Stimulated activated CD4-positive, alpha-beta T cell treated with anti-CD3 and anti-CD28 coated beads, Interleukin-15, amount 100 ng/mL, for 48 hours (primary cell): ENCODE measurements around the gene BCOR.

ENCODE experiments used
- DNase-seq, 2 donors: peaks; one replicate each; pipeline ENCODE4 v3.0.0-alpha.2; 2020; ENCODE audit warnings: low read depth in 2 of 2

Gene BCOR

DNA sequence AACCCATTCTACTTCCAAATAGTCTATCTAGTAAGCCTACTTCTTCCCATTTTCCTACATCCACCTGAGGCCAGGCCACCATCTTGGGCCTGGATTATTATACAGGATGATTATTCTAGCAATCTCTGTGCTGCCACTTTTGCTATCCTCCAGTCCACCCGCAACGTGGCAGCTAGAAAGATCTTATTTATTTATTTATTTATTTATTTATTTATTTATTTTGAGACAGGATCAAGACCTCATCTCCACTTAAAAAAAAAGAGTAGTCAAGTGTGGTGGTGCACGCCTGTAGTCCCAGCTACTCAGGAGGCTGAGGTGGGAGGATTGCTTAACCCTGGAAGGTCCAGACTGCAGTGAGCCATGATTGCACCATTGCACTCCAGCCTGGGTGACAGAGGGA, 15.2 kb upstream of the BCOR start:
- DNase-seq, result no peak

GRCh38 chrX:40111868-40112267, 14.1 kb upstream of the BCOR start:
- DNase-seq, result no peak

GRCh38 chrX:40109288-40110008, 11.7 kb upstream of the BCOR start:
- DNase-seq, result no peak

- no peak for DNase-seq
Observed at GRCh38 chrX:40108959-40109287, 11.2 kb upstream of the BCOR start.

DNA sequence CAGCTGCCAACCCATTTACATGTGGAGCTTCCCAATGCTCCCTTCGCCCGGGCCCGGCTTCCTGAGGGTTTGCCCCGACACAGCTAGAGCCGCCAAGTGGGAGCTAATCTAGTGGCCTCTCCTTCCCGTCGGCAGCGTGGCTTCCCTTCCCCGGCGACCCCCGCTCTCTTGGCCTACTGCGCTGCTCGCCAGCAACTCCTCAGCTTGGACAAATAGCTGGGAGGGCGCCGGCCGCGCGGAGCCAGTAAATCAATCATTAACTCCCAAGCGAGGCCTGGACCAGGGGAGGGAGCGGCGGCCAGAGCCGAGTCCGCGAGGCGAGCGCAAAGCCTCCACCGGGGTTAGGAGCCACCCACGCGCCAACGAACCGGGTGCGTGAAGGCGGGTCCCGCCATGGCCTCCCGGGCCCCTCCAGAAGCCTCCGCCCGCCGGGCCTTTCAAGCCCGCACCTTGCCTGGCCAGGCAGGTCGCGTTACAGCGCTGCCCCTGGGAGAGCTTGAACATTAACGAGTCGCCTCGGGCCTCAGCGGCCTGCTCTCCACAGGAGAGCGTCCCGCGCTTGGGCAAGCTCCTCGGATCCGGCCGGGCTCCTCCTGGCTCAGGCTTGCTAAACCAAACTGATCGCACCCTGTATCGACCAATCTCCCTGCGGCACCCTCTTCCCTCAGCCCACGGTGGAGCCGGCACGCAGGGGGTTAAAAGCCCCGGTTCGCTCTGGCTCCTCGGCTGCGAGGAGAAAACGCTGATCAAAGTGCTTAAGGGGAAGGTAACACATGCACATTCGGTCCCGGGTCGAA, 10.6 kb upstream of the BCOR start:
- no peak for DNase-seq

DNA sequence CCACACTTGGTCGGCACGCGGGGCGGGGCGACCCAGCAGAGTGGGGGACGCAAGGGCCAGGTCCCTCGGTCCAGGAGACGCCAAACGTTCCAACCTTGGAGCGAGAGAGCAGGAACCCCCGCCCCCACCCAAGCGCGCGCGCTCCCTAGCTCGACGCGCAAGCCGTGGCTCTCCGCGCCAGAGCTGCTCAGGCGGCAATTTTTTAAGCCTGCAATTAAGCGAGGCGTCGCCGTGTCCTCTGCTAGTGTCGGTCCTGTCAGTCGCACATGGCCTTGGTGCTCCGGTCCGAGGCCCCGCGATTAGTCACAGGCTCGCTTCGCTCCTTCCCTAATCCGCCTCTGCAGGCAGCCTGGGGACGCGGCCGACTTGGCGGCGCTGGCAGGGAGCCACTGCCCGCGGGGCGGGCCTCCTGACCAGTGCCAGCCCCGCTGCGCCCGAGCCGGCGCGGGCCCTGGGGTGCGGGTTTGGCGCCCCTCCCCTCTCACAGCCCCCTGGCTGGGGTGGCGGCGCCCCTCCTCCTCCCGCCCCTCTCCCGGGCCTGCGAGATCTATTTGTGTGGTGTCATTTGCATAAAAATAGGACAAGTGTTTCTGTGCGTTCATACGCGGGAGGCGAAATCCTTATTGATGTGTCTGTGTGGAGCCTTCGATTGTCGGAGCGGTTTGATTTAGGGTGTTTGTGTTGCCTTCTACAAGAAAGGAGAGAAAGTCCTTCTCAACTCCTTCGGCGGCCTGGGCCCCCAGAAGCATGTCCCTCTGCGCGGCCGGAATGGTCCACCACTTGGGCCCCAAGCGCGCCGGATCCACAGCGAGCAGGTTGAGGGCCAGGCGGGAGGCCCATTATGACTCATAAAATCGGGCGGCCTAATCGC, 9.8 kb upstream of the BCOR start:
- DNase-seq, result no peak

- DNase-seq, result no peak
Observed at GRCh38 chrX:40106676-40107290, 9.0 kb upstream of the BCOR start.

DNA sequence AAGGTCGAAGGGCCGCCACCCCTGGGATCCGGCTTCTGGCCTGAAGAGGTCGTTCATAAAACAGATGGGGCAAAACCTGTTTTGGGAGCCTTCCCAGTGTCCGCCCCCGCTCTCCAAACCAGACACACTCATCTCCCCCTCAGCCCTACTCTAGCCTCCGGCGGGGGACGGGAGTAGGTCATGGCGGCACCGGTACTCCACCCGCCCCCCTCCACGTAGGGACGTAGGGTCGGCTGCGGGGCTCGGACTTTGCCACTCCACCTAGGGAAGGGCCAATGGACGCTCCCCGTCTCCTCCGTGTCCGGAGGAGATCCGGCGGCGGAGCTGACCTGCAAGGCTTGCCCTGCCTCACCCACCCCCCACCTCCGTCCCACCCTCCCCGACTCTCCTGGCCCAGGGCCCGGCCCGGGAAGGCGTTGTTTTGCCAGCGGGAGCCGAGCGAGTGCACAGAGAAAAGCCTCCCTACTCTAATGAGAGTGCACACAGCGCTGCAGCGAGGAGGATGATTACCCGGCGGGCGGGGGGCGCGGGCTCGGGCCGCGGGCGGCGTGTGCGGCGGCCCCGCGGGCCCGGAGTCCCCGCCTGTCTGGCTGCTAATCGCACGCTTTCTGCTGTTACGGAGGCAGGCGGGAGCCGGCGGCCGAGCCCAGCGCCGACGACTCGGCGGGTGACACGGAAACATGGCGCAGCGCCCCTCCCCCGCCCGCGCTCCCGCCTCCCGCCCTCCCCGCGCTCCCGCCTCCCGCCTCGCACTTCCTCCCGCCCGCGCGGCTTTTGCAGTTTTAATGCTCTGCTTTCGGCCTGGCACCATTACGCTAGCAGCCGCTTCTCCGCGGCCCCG, 8.3 kb upstream of the BCOR start:
- no peak for DNase-seq

GRCh38 chrX:40104985-40105834, 7.5 kb upstream of the BCOR start:
- DNase-seq, result no peak

- DNase-seq, result no peak
Observed at GRCh38 chrX:40104630-40104984, 6.8 kb upstream of the BCOR start.

DNA sequence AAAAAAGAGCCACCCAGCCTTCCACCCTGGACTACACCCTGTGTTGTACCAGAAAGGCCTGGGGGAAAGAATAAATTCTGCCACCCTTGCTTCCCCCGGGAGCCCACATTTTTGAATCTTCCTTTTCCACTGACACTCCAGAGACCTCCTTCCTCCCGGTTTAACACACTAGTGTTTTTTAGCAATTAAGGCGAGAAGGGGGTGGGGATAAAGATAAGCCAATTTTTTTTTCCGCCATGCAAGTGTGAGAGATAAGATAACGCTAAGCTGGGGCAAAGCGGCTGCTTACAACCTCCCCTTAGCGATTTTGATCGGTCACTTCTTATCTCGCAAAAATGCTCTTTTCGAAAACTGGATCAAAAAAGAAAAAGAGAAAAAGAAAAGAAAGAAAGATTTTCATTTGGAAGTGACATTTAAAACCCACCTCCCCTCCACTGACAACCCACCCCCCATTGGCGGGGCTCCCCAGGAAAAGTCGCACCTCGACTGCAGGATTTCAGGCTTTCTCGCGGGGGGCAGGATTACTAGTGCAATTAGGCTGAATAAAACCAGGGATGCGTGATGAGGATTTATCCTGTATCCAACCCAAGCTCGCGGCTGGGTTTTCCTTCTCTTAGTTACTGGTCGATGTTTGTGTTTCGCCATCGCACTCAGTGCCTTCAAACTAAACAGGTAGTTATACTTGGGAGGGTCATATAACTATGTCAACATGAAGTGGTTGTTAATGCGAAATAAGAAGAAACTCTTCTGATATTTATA, 6.0 kb upstream of the BCOR start:
- no peak for DNase-seq

DNA sequence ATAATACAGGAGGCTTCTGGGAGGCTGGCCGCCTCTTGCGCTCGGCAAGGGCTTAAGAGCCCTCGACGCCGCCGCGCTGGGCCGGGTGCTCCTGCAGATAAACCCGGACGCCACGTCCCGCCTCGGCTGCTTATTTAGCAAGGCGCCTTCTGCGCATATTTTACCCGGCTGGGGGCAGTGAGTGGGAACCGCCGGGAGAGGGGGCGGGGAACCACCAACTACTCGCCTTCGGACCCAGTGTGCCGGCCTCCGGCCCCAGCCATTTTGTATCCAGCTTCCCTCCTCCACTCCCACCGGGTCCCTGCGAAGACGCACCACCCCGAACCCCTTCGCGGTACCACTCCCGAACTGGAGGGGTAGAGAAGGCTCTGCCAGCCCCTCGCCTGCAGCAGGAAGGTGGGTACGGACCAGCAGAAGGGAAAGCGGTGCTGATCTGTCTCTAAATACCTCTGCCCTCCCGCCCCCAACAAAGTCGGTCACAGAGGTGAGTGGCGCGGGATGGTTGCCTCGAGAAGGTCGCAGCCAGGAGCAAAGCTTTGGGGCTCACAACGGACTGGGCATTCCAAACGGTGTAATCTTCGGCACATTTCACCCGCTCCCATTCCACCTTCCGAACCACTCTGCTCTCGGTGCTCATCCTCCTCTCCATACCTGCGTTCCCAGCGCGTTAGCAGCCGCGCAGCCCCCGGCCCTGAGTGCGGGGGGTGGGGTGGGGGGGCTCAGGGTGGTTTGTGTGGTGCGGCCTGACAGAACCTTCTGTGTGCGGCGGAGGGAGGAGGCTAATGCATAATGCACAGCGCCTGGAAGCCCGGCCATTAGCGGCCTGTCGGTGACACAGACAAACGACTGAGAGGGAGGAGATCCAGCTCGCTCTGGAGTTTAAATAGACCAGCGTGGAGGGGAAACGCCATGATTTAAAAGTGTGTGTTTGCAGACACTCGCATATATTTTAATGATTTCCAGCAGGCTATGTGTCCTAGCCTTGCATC, 4.9 kb upstream of the BCOR start:
- DNase-seq, result no peak

DNA sequence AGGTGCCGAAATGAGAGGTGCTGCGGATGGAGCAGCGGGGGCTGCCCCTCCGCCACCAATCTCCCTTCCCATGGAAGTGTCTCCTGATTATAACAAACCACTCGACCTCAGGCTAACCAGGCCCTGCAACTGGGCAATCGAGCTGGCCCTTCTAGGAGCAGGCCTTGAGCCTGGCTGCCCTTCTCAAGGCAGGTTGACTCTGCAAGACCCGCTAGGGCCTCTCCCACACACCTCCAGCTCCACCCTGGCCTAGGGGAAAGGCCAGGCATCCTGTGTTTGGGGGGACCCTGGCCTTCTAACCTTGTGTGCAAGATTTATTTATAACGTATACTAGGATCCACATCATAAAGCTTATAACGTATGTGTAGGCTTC, 3.7 kb upstream of the BCOR start:
- no peak for DNase-seq

GRCh38 chrX:40100537-40101429, 3.0 kb upstream of the BCOR start:
- DNase-seq, result no peak

DNA sequence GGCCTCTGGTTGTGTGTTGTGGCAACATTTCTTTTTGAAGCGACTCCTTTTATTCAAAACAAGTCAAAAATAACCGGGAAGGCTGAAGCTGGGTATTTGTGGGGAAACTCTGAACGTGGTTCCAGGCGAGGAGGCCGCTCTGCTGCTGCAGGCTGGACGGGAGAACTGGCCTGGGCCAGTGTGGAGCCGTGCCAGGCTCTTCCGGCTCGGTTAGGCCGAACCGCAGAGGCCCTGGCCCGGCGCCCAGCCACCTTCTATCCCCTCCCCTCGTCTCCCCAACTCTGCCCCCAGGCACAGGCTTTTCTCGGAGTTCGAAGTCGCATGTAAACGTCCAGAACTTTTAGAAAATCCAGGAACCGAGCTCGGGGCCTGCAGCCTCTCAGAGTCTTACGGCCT, 2.4 kb upstream of the BCOR start:
- no peak for DNase-seq

DNA sequence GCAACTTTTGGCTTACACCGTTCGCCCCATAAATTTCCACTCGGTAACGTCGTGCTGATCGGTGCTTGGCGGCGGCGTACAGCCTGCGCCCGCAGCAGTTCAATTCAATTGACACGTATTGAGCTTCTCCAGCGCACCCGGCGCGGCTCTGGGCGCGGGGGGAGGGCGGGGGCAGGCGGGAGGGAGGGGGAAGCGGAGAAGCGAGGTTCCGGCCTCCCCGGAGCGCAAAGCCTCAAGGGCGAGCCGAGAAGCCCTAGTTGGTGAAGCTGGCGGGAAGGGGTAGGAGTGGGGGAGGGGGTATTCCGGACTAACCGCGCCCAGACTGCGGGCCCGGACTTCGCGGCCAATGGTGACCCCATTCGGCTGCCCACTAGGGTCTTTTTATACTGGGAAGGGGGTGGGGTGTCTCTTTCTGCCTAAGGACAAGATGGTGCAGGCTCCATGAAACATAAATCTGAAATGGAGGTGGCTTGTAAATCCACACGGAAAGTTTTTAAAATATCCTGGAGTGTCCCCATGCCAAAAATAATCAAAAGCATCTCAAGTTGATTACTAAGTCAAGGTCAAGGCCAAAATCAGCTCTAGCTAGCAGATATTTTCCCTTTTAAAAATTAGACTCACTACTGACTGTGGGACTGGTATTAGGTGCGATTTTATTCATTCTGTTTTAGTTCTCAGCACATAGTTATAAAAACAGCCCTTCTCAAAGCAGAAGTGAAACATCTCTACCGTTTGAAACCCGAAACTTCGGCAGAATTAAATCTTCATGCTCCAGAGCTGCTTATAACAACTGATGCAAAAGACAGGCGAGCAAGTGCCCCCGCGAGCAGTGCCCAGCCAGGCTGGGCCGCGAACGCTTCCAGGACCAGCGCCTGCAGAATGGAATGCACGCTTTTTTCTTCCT, 1.5 kb upstream of the BCOR start:
- DNase-seq, result no peak
